Measurements from ENCODE around the gene ARL6IP5.

- TF ChIP-seq, protein P1, sequence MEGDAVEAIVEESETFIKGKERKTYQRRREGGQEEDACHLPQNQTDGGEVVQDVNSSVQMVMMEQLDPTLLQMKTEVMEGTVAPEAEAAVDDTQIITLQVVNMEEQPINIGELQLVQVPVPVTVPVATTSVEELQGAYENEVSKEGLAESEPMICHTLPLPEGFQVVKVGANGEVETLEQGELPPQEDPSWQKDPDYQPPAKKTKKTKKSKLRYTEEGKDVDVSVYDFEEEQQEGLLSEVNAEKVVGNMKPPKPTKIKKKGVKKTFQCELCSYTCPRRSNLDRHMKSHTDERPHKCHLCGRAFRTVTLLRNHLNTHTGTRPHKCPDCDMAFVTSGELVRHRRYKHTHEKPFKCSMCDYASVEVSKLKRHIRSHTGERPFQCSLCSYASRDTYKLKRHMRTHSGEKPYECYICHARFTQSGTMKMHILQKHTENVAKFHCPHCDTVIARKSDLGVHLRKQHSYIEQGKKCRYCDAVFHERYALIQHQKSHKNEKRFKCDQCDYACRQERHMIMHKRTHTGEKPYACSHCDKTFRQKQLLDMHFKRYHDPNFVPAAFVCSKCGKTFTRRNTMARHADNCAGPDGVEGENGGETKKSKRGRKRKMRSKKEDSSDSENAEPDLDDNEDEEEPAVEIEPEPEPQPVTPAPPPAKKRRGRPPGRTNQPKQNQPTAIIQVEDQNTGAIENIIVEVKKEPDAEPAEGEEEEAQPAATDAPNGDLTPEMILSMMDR (IDR thresholded peaks at IDR 0.05), result no peak
- TF ChIP-seq POLR2A (IDR thresholded peaks at IDR 0.05), result no peak
Measured at GRCh38 chr3:69118555-69118954, 33.8 kb downstream of the ARL6IP5 start.

All from adrenal gland (tissue), 5 donors.